Ovary (tissue), 9 donors: ENCODE data around the gene CCDC71L. TPM values are rescaled to one million over a fixed set of nuclear protein-coding genes. Genes with fewer than 3 reads are reported as not detected.

ENCODE experiments used
- DNase-seq, 5 donors: peaks; one replicate each; pipeline ENCODE4 v3.0.0-alpha.2; 2019 to 2020
- H3K27ac ChIP-seq, 2 donors: fragments of 200-600 bp; one replicate each; pipeline versions ENCODE4 v1.5.1 to v1.8.0; 2019 to 2022
- H3K27me3 ChIP-seq: fragments of 200-600 bp; one replicate; pipeline ENCODE4 v1.8.0; 2022
- H3K36me3 ChIP-seq: fragments of 200-600 bp; sonication (generic); one replicate; pipeline ENCODE4 v1.5.1; 2019
- H3K4me1 ChIP-seq: one replicate; pipeline ENCODE4 v1.8.1; 2013; ENCODE audit warnings: mild to moderate bottlenecking, moderate library complexity; ENCODE audit not compliant: insufficient read depth
- H3K4me3 ChIP-seq: fragments of 200-600 bp; sonication (generic); one replicate; pipeline ENCODE4 v1.5.1; 2017
- H3K9me3 ChIP-seq, 2 donors: fragments of 200-600 bp in 1 of 2; sonication (generic) in 1 of 2; one replicate each; pipeline versions ENCODE4 v1.5.1 to v1.8.1; 2013 to 2019; ENCODE audit warnings: mild to moderate bottlenecking in 1 of 2, moderate library complexity in 1 of 2
- CTCF ChIP-seq, 3 donors: fragments of 450-650 bp in 2 of 3; fragments of 200-600 bp in 1 of 3; IDR thresholded peaks; one replicate each; pipeline versions ENCODE4 v1.5.1 to v1.8.0; 2016 to 2022; ENCODE audit warnings: antibody characterized with exemption in 3 of 3, mild to moderate bottlenecking in 1 of 3
- EP300 ChIP-seq: sonication (generic); formaldehyde crosslinking; IDR thresholded peaks from one replicate; pipeline ENCODE4 v1.6.1; 2017; ENCODE audit warnings: antibody characterized with exemption
- POLR2A ChIP-seq: fragments of 450-650 bp; IDR thresholded peaks from one replicate; pipeline ENCODE4 v1.6.1; 2017; ENCODE audit warnings: antibody characterized with exemption, mild to moderate bottlenecking, moderate library complexity
- WGBS, 3 donors: extraction: QIAGEN DNeasy Blood & Tissue Kit in 1 of 3; methylation state at CpG; one replicate each; pipeline versions ENCODE4 v1.1.5 to v1.1.7; 2013 to 2017; 5-methylcytosine and 5-hydroxymethylcytosine counted together
- intact Hi-C, 4 donors: fragments of 100-400 bp; cut with DNase I; formaldehyde crosslinking; loops; one replicate each; pipeline versions ENCODE4 v1.11.0 to v1.15.1; 2022 to 2023
- polyA plus RNA-seq, 2 donors: library from polyadenylated mRNA; stranded (reverse); fragments of 200-250 nt in 1 of 2; fragments of 350-450 nt in 1 of 2; fragmentation: Illumina TruSeq in 1 of 2; extraction: RNeasy Lipid Tissue Mini Kit (QIAGEN cat#74804) in 1 of 2; gene quantifications; one replicate each; pipeline ENCODE4 v1.2.3, GENCODE V29; 2013 to 2014
- total RNA-seq, 7 donors: library from RNA; depleted of rRNA in 2 of 7; stranded (reverse); fragments of >200 nt in 2 of 7; fragmentation: NEBNext Ultra II Directional in 3 of 7; extraction: Animal tissue kit (Norgen Biotek cat#: 25700) in 3 of 7; gene quantifications; one replicate each; pipeline versions ENCODE4 v1.1.0 to v1.2.4, GENCODE V29; 2016 to 2023
- donor health status: DM: no; HTN: no; CAD: no; lungs with moderate emphysema.
- donor health status: DM: no; HTN: no; CAD: no.
- donor health status: Bipolar disorder and iron deficiency.
- donor health status: DM: yes; HTN: yes; CAD: no.
- donor health status: DM: no; HTN: no; CAD: no.
- donor health status: DM: yes; HTN: yes; CAD: no.

CCDC71L gene
- total and polyA plus RNA-seq, 9 donors, result 9.9 to 77.1 (median 18.5) TPM

GRCh38 chr7:106619213-106619612 is 41.7 kb downstream of the CCDC71L start:
- DNase-seq, result no peak
- intact Hi-C loops, result no loop called here
- H3K4me3 ChIP-seq, result no peak overlapping the region
- 95 to 96% (median 96%) methylated on average over 4 of the region's 4 CpGs for WGBS, 3 donors
- no peaks in the 10 kb centered on the region for H3K27me3 ChIP-seq
- no peak overlapping the region for H3K27ac ChIP-seq
- H3K9me3 ChIP-seq, result no peaks in the 10 kb centered on the region
- no peaks in the 10 kb centered on the region for H3K4me1 ChIP-seq
- no peaks in the 10 kb centered on the region for H3K36me3 ChIP-seq
- TF ChIP-seq CTCF (IDR thresholded peaks at IDR 0.05) (no peak), POLR2A (no peak), EP300 (no peak)

GRCh38 chr7:106618480-106618879 is 42.5 kb downstream of the CCDC71L start:
- no peak overlapping the region for H3K4me3 ChIP-seq
- no peaks in the 10 kb centered on the region for H3K27me3 ChIP-seq
- no peaks in the 10 kb centered on the region for H3K9me3 ChIP-seq
- 14 to 23% (median 18%) methylated on average over 1 of the region's 1 CpG for WGBS, 3 donors
- H3K27ac ChIP-seq, result no peak overlapping the region
- no peak for DNase-seq
- H3K4me1 ChIP-seq, result no peaks in the 10 kb centered on the region
- H3K36me3 ChIP-seq, result no peaks in the 10 kb centered on the region
- TF ChIP-seq CTCF (IDR thresholded peaks at IDR 0.05), result no peak
- TF ChIP-seq POLR2A, result no peak
- no peak for TF ChIP-seq EP300
- intact Hi-C loops, result no loop called here

- no peaks in the 10 kb centered on the region for H3K36me3 ChIP-seq
- H3K9me3 ChIP-seq, result no peaks in the 10 kb centered on the region
- intact Hi-C loops, result no loop called here
- no peaks in the 10 kb centered on the region for H3K27me3 ChIP-seq
- WGBS, 3 donors, result 9 to 32% (median 12%) methylated on average over 2 of the region's 2 CpGs
- H3K4me3 ChIP-seq, result no peak overlapping the region
- H3K4me1 ChIP-seq, result no peaks in the 10 kb centered on the region
- H3K27ac ChIP-seq, result no peak overlapping the region
- no peak for DNase-seq
- TF ChIP-seq CTCF (IDR thresholded peaks at IDR 0.05) (no peak), POLR2A (no peak), EP300 (no peak)
Observed at GRCh38 chr7:106617860-106618259, 43.1 kb downstream of the CCDC71L start.

GRCh38 chr7:106616708-106617051 is 44.3 kb downstream of the CCDC71L start:
- no peaks in the 10 kb centered on the region for H3K27me3 ChIP-seq
- no peak for TF ChIP-seq POLR2A
- no peak for TF ChIP-seq CTCF (IDR thresholded peaks at IDR 0.05)
- no peak for TF ChIP-seq EP300
- DNase-seq, result no peak
- H3K27ac ChIP-seq, result no peak overlapping the region
- H3K9me3 ChIP-seq, result no peaks in the 10 kb centered on the region
- H3K4me1 ChIP-seq, result no peaks in the 10 kb centered on the region
- H3K36me3 ChIP-seq, result no peaks in the 10 kb centered on the region
- H3K4me3 ChIP-seq, result no peak overlapping the region
- intact Hi-C loops, result no loop called here
